ENCODE results near the gene SEC61B. TPM values are rescaled to one million over a fixed set of nuclear protein-coding genes. Genes with fewer than 3 reads are reported as not detected.

SEC61B gene
- total RNA-seq, 2 donors from 2014 or later, result 67.7 to 126 TPM

DNA sequence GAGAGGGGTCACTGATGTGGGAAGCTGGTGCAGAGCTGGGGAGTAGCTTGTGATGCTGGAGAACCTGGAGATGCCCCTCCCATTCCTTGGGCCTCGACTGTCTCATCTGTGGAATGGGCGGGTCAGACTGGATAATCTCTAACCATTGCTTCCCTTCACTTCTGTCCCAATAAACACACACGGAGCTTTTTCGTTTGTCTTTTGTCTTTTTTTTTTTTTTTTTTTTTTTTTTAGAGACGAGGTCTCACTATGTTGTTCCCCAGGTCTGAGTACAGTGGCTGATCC lies 36.8 kb upstream of the SEC61B start:
- H3K27ac ChIP-seq, result no peak overlapping the region
- H3K36me3 ChIP-seq, result no peaks in the 10 kb centered on the region
- TF ChIP-seq POLR2A (IDR thresholded peaks at IDR 0.05), result no peak
- TF ChIP-seq, protein P1, sequence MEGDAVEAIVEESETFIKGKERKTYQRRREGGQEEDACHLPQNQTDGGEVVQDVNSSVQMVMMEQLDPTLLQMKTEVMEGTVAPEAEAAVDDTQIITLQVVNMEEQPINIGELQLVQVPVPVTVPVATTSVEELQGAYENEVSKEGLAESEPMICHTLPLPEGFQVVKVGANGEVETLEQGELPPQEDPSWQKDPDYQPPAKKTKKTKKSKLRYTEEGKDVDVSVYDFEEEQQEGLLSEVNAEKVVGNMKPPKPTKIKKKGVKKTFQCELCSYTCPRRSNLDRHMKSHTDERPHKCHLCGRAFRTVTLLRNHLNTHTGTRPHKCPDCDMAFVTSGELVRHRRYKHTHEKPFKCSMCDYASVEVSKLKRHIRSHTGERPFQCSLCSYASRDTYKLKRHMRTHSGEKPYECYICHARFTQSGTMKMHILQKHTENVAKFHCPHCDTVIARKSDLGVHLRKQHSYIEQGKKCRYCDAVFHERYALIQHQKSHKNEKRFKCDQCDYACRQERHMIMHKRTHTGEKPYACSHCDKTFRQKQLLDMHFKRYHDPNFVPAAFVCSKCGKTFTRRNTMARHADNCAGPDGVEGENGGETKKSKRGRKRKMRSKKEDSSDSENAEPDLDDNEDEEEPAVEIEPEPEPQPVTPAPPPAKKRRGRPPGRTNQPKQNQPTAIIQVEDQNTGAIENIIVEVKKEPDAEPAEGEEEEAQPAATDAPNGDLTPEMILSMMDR (IDR thresholded peaks at IDR 0.05), result no peak
- TF ChIP-seq POLR2AphosphoS5 (IDR thresholded peaks at IDR 0.05), result no peak
- H3K9me3 ChIP-seq, result no peaks in the 10 kb centered on the region
- no peaks in the 10 kb centered on the region for H3K27me3 ChIP-seq (replicated peaks; ENCODE audit: insufficient read depth)
- intact Hi-C loops (cut with DNase I), result loop anchor here (5.0 to 10.0 kb wide), 4 partner anchors 37 to 1410 kb away; partner anchors contain the start of genes ALG2 and SEC61B
- 67% methylated on average over 5 of the region's 5 CpGs for WGBS
- no peaks in the 10 kb centered on the region for H3K4me1 ChIP-seq (replicated peaks)
- no peak for DNase-seq (ENCODE audit: low spot score)
- H3K4me3 ChIP-seq, result no peak overlapping the region

DNA sequence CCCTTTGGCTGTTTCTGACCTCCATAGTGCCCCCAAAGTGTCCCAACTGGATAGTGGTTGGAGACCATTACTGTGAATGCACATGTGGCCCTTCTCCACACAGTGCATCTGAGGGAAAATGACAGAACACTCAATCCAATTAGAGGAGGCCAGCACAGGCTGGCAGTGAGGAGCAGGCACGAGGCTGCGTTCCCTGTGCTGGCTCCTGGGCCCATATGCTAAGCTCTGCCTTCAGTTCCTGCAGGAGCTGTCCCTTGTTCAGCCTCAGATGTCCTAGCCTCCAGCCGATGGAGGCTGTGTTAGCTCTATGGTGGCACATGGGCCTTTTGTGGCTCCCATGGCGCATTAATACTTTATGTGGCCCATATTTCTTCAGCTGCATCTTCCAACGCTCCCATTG lies 36.1 kb upstream of the SEC61B start:
- 92% methylated on average over 5 of the region's 5 CpGs for WGBS
- intact Hi-C loops (cut with DNase I), result loop anchor here (5.0 to 10.0 kb wide), 4 partner anchors 36 to 1409 kb away; partner anchors contain the start of genes ALG2 and SEC61B
- Histone ChIP-seq H3K36me3 (no peaks in the 10 kb centered on the region), H3K4me1 (replicated peaks) (no peaks in the 10 kb centered on the region), H3K9me3 (no peaks in the 10 kb centered on the region), H3K4me3 (no peak overlapping the region), H3K27ac (no peak overlapping the region), H3K27me3 (replicated peaks; ENCODE audit: insufficient read depth) (no peaks in the 10 kb centered on the region)
- TF ChIP-seq POLR2A (IDR thresholded peaks at IDR 0.05), result no peak
- no peak for TF ChIP-seq POLR2AphosphoS5 (IDR thresholded peaks at IDR 0.05)
- TF ChIP-seq, protein P1 (IDR thresholded peaks at IDR 0.05), result no peak
- DNase-seq (ENCODE audit: low spot score), result no peak

DNA sequence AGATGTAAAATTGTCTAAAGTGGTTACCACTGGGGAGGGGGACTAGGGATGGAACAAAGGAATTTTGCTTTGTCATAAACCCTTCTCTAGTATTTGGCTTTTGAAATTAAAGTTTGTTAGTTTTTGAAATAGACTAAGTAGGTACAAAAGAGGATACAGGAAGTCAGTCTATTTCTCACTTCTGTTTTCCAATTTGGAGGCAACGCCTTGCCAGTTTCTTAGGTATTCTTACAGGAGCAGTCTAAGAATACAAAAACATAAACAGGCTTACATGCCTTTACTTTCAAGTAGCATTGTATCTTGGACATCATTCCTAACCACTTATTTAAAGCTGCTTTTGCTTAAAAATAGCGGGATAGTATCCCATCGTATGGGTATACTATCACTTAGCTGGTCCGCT lies 34.8 kb upstream of the SEC61B start:
- DNase-seq (ENCODE audit: low spot score), result no peak
- Histone ChIP-seq H3K27ac (no peak overlapping the region), H3K36me3 (no peaks in the 10 kb centered on the region), H3K4me3 (no peak overlapping the region), H3K27me3 (replicated peaks; ENCODE audit: insufficient read depth) (no peaks in the 10 kb centered on the region), H3K4me1 (replicated peaks) (no peaks in the 10 kb centered on the region), H3K9me3 (no peaks in the 10 kb centered on the region)
- 87% methylated on average over 4 of the region's 4 CpGs for WGBS
- TF ChIP-seq POLR2AphosphoS5 (IDR thresholded peaks at IDR 0.05) (no peak), POLR2A (IDR thresholded peaks at IDR 0.05) (no peak)
- TF ChIP-seq, protein P1 (IDR thresholded peaks at IDR 0.05), result no peak
- intact Hi-C loops (cut with DNase I), result loop anchor here (5.0 to 10.0 kb wide), 4 partner anchors 35 to 1407 kb away; partner anchors contain the start of genes ALG2 and SEC61B

DNA sequence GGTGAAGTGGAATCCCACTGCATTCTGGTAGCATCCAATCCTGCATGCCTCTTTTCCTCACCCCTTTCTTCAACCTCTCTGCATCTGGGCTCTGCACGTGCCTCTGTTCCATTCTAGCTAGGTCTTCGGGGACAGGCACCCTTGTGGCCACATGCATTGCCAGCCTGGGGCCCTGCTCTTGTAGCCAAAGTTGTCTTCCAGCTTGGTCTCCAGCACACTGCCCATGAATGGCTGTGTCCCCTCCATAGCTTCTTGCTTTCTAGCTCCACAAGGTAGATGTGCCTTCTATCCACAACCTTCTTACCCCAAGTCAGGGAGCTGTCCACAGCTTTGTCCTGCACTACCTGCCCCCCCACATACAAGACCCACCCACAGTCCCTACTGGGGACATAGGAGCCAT lies 32.9 kb upstream of the SEC61B start:
- WGBS, result 94% methylated on average over 2 of the region's 2 CpGs
- H3K4me3 ChIP-seq, result no peak overlapping the region
- intact Hi-C loops (cut with DNase I), result loop anchor here (5.0 to 10.0 kb wide), 4 partner anchors 33 to 1406 kb away; partner anchors contain the start of genes ALG2 and SEC61B
- TF ChIP-seq POLR2AphosphoS5 (IDR thresholded peaks at IDR 0.05) (no peak), POLR2A (IDR thresholded peaks at IDR 0.05) (no peak)
- TF ChIP-seq, protein P1 (IDR thresholded peaks at IDR 0.05), result no peak
- no peaks in the 10 kb centered on the region for H3K36me3 ChIP-seq
- H3K4me1 ChIP-seq (replicated peaks), result no peaks in the 10 kb centered on the region
- no peak for DNase-seq (ENCODE audit: low spot score)
- no peak overlapping the region for H3K27ac ChIP-seq
- H3K27me3 ChIP-seq (replicated peaks; ENCODE audit: insufficient read depth), result no peaks in the 10 kb centered on the region
- H3K9me3 ChIP-seq, result no peaks in the 10 kb centered on the region

DNA sequence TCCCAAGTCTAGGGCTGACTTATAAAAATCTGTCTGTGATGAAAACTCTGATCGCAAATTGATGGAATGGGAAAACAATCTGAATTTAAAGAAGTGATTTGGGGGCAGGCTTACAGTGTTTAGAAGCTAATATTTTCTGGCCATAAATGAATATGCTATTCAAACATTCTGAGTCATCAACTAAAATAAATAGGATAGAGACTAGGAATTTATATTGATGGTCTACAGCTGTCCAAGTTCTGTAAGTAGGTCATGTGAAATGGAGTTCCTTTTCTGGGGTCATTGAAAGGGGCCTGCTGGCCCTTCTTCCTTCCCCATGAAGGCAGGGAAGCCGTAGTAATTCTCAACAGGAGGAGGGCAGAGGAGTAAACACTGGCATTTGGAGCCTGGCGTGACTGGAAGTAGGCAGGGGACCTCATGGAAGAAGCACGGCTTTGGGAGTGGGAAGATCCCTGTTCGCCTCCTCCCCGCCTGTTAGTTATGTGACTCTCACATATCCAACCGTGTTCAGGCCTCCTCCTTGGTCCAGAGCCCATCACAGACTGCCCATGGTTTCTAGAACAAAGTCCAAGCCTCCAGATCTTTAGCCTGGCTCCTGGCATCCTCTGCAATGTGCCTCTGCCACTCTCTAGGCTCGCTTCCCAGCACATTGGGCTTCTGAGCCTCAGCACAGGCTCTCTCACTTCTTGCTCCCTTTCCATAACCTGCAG lies 32.0 kb upstream of the SEC61B start:
- H3K9me3 ChIP-seq, result no peaks in the 10 kb centered on the region
- no peak for TF ChIP-seq POLR2A (IDR thresholded peaks at IDR 0.05)
- TF ChIP-seq, protein P1 (IDR thresholded peaks at IDR 0.05), result no peak
- TF ChIP-seq POLR2AphosphoS5 (IDR thresholded peaks at IDR 0.05), result no peak
- intact Hi-C loops (cut with DNase I), result loop anchor here (5.0 to 10.0 kb wide), 4 partner anchors 32 to 1405 kb away; partner anchors contain the start of genes ALG2 and SEC61B
- no peak overlapping the region for H3K27ac ChIP-seq
- H3K36me3 ChIP-seq, result no peaks in the 10 kb centered on the region
- H3K4me1 ChIP-seq (replicated peaks), result no peaks in the 10 kb centered on the region
- 72% methylated on average over 8 of the region's 8 CpGs for WGBS
- no peak for DNase-seq (ENCODE audit: low spot score)
- no peaks in the 10 kb centered on the region for H3K27me3 ChIP-seq (replicated peaks; ENCODE audit: insufficient read depth)
- no peak overlapping the region for H3K4me3 ChIP-seq
